ENCODE measurements around the gene LANCL1. TPM values are rescaled to one million over a fixed set of nuclear protein-coding genes. Genes with fewer than 3 reads are reported as not detected.

LANCL1 gene
- total RNA-seq, 1 experiment from 2014 or later, result 49.9 TPM

DNA sequence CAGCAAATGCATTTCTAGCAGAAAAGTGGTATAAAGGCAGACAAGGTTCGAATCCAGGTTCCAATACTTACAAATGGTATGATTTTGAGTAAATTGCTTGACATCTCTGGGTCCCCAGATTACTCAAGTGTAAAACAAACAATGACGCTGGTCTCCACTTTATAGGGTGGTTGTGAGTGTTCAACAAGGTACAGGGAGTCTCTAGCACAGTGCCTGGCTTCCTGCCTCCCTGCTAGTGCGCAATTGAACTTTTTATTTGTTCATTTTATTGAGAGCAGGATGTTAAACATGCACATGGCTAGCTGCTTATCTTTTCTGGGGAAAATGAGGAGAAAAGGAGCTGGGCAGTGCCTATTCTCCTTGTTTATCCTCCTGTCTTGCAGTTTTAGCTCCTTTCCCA, 86.7 kb downstream of the LANCL1 start:
- H3K56ac ChIP-seq (ENCODE audit: insufficient read length, low read depth, low read length), result no peak overlapping the region
- no peaks in the 10 kb centered on the region for H3K79me2 ChIP-seq (ENCODE audit: insufficient read depth, low read length)
- Mint-ChIP-seq H3K27me3 (ENCODE audit: low read depth) (no peaks in the 10 kb centered on the region), H3K36me3 (ENCODE audit: insufficient read depth in 1 of 3, low read depth in 3 of 3) (no peaks in the 10 kb centered on the region), H3K9me3 (no peaks in the 10 kb centered on the region), H3K4me3 (no peak overlapping the region), H3K27ac (no peak overlapping the region; a peak in 1 of 7 replicates), H3K4me1 (no peaks in the 10 kb centered on the region; a peak in 1 of 4 replicates)
- no peak overlapping the region for H3K23ac ChIP-seq (ENCODE audit: insufficient read length, low read depth, low read length)
- H4K91ac ChIP-seq (ENCODE audit: insufficient read length, low read depth, low read length), result no peak overlapping the region
- H2BK120ac ChIP-seq (ENCODE audit: low read depth, low read length, poor library complexity, severe bottlenecking), result no peak overlapping the region
- H3K18ac ChIP-seq (ENCODE audit: insufficient read length, low read depth, low read length), result no peak overlapping the region
- no peak overlapping the region for H3K27ac ChIP-seq (ENCODE audit: insufficient read length, low read depth, low read length)
- H2BK20ac ChIP-seq (ENCODE audit: low read depth, low read length, poor library complexity, severe bottlenecking), result no peak overlapping the region
- no peaks in the 10 kb centered on the region for H4K20me1 ChIP-seq (ENCODE audit: control insufficient read depth, insufficient read depth, insufficient read length)
- no peak overlapping the region for H3K4ac ChIP-seq (ENCODE audit: low read depth, low read length)
- H2BK5ac ChIP-seq (ENCODE audit: insufficient read length, low read length), result no peak overlapping the region
- no peak overlapping the region for H2AK5ac ChIP-seq (ENCODE audit: insufficient read length, low read length)
- no peak overlapping the region for H2AFZ ChIP-seq (ENCODE audit: low read length)
- H3T11ph ChIP-seq (ENCODE audit: low read length), result no peak overlapping the region
- H3K23me2 ChIP-seq (ENCODE audit: insufficient read length, low read depth, low read length, poor library complexity, severe bottlenecking), result no peaks in the 10 kb centered on the region
- H3K14ac ChIP-seq (ENCODE audit: insufficient read depth, low read length), result no peak overlapping the region
- no peak overlapping the region for H3K9ac ChIP-seq (ENCODE audit: extremely low read depth, insufficient read length, low read length)
- WGBS (ENCODE audit: extremely low coverage, insufficient read length, low lambda C conversion rate), result no CpG with 5 or more reads among the region's 3 CpGs
- no peak for TF ChIP-seq CTCF (conservative IDR thresholded peaks at IDR 0.05)
- no peak overlapping the region for H3K4me2 ChIP-seq (ENCODE audit: insufficient read depth, insufficient read length, low read length)
- H2BK12ac ChIP-seq (ENCODE audit: insufficient read length, low read depth, low read length), result no peak overlapping the region
- H3K79me1 ChIP-seq (ENCODE audit: insufficient read depth, low read depth, low read length, poor library complexity, severe bottlenecking), result no peaks in the 10 kb centered on the region
- no peak overlapping the region for H2BK15ac ChIP-seq (ENCODE audit: low read depth, low read length)
- no peak for DNase-seq
- no peaks in the 10 kb centered on the region for H3K4me1 ChIP-seq (ENCODE audit: insufficient read depth, low read length)
- H3K9me3 ChIP-seq (ENCODE audit: control insufficient read depth, low read depth, low read length), result no peaks in the 10 kb centered on the region
- H4K5ac ChIP-seq (ENCODE audit: insufficient read length, low read depth, low read length), result no peak overlapping the region
- H4K8ac ChIP-seq (replicated peaks; ENCODE audit: insufficient read length, low read depth, low read length), result no peak overlapping the region
- no peaks in the 10 kb centered on the region for H3K27me3 ChIP-seq (ENCODE audit: insufficient read depth, low read length)

All from H9 (cell line).